Fibroblast of lung (primary cell): ENCODE results near the gene ARPP19.
"Not testable (repeated sequence)": the region's sequence is repeated elsewhere in the genome, so short reads cannot be mapped to it uniquely, and the experiment has no call there.

ENCODE experiments used
- CTCF ChIP-seq, 2 donors: IDR thresholded peaks in 1 of 2; conservative IDR thresholded peaks in 1 of 2; 1 replicate in 1 of 2; 2 replicates in 1 of 2; pipeline ENCODE4 v1.5.1; 2011 to 2012; ENCODE audit warnings: low read length in 2 of 2, control low read depth in 1 of 2, inconsistent platforms in 1 of 2, low read depth in 1 of 2, mild to moderate bottlenecking in 1 of 2
- EZH2 ChIP-seq: IDR thresholded peaks from 2 replicates; pipeline ENCODE4 v1.5.1; 2012; ENCODE audit warnings: low read length, control low read depth, mild to moderate bottlenecking; ENCODE audit errors: missing control alignments

- not testable (repeated sequence) for TF ChIP-seq CTCF (conservative IDR thresholded peaks at IDR 0.05 in 1 of 2, IDR thresholded peaks at IDR 0.05 in 1 of 2; ENCODE audit: low read depth in 1 of 2, low read length in 2 of 2); EZH2
Measured at GRCh38 chr15:52574623-52575022, 5.8 kb upstream of the ARPP19 start.
